ENCODE data around the gene CD79A.

The CD79A gene

DNA sequence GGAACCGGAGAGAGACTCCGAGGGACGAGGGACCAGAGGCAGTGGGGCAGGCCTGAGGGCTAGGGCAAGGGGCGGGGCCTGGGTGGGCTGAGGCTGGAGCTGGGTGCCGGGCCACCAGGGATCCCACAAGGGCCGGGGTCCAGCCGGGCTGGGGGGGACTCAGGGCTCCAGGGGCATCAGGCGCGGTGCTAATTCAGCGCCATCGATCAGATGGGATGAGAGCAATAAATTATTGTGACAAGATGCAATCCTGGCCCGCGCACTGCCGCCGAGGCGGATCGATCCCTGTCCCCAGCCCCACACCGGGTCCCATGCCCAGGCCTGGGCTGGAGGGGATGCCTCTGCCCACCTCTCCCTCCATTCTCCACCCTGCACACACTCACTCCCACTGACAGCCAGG, 45.5 kb downstream of the CD79A start:
- in situ Hi-C loops (cut with HindIII; ENCODE audit: low sequenced_read_pairs) = no loop called here
- no peak for DNase-seq (ENCODE audit: low read depth)
- H3K4me3 ChIP-seq (ENCODE audit: low read depth, low read length) = no peak overlapping the region
- no peak for TF ChIP-seq CTCF (IDR thresholded peaks at IDR 0.05; ENCODE audit: low read depth, low read length, missing control alignments)

- in situ Hi-C loops (cut with HindIII; ENCODE audit: low sequenced_read_pairs) = no loop called here
- DNase-seq (ENCODE audit: low read depth) = no peak
- H3K4me3 ChIP-seq (ENCODE audit: low read depth, low read length) = no peak overlapping the region
- no peak for TF ChIP-seq CTCF (IDR thresholded peaks at IDR 0.05; ENCODE audit: low read depth, low read length, missing control alignments)
These were observed 46.1 kb downstream of the CD79A start for GRCh38 chr19:41923045-41923788.

GRCh38 chr19:41924151-41925145, 47.4 kb downstream of the CD79A start:
- in situ Hi-C loops (cut with HindIII; ENCODE audit: low sequenced_read_pairs) = no loop called here
- H3K4me3 ChIP-seq (ENCODE audit: low read depth, low read length) = no peak overlapping the region
- TF ChIP-seq CTCF (IDR thresholded peaks at IDR 0.05; ENCODE audit: low read depth, low read length, missing control alignments) = no peak
- no peak for DNase-seq (ENCODE audit: low read depth)

DNA sequence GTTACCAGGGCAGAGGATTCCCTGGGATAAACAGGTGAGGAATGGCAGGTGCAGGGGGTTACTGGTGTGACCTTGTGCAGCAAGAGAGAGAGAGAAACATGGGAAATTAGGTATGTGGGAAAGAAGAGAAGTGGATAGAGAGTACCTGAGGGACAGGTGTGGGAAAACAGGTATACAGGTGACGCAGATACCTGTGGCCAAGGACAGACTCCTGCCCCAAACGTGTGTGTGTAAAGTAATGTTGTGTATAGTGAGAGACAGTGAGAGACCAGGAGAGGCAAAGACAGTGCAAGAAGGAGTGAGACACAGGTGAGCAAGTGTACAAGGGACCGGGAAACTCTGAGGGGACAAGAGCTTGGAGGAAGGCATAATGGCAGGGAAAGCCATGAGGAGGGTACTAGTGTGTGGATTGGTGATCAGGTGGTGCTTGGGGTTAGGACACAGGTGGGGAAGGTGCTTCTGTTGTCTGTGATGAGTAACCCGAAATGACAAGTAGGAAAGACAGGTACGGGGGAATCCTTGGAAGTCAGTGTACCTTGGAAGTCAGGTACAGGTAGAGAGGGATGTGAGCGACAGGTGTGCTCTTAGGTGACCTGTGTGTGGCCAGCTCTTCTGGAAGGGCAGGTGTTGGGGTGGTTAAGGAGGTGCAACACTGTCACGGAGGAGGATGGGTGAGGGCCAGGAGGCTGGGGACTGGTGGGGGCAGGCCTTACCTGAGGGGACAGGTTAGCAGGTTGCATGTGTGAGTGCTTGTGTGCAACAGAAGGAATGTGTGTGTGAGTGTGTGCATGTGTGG, 48.3 kb downstream of the CD79A start:
- TF ChIP-seq CTCF (IDR thresholded peaks at IDR 0.05; ENCODE audit: low read depth, low read length, missing control alignments) = no peak
- no peak for DNase-seq (ENCODE audit: low read depth)
- H3K4me3 ChIP-seq (ENCODE audit: low read depth, low read length) = no peak overlapping the region
- in situ Hi-C loops (cut with HindIII; ENCODE audit: low sequenced_read_pairs) = no loop called here

DNA sequence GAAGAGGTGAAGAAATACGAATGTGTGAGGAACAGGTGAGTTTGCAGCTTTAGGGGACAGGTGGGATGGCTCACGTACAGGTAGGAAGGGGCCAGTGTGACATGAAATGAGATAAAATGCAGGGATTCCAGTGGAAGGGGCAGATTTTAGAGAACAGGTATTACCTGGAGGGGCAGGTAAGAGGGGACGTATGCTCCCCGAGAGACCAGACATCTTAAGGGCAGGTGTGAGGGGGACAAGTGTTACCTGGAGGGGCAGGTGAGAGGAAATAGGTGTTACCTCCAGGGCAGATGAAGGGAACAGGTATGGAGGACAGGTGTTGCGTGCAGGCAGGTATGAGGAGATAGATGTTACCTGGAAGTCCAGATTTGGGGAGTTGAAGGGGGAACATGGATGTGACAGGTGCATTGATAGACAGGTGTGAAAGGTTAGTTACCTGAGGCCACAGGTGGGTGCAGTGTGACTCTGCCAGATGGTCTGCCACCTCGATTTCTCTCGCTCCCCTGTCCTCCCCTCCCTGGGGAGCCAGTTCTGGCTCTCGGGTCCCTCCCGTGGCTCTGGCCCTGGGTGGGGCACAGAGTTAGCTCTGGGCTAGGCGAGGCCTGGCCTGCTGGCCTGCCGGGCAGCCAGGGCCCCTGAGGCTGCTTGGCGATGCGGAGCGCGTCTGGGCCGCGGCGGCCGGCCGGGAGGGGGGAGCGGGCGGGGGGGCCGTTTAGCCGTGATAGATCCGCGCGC, 49.1 kb downstream of the CD79A start:
- in situ Hi-C loops (cut with HindIII; ENCODE audit: low sequenced_read_pairs) = no loop called here
- H3K4me3 ChIP-seq (ENCODE audit: low read depth, low read length) = no peak overlapping the region
- TF ChIP-seq CTCF (IDR thresholded peaks at IDR 0.05; ENCODE audit: low read depth, low read length, missing control alignments) = no peak
- DNase-seq (ENCODE audit: low read depth) = no peak

Data from astrocyte of the cerebellum (primary cell).